HG02623 (cell line): ENCODE results near the gene PTGS1.
"Not testable (repeated sequence)": the region's sequence is repeated elsewhere in the genome, so short reads cannot be mapped to it uniquely, and the experiment has no call there.

Source experiments
- ATAC-seq: cut with Tn5 transposase; IDR thresholded peaks from one replicate; pipeline ENCODE4 v1.9.1; 2021; ENCODE audit warnings: moderate library complexity; ENCODE audit not compliant: unreplicated experiment

The PTGS1 gene

GRCh38 chr9:122370869-122371755, at the start of gene PTGS1:
Gene PTGS1 (plus strand): TSS chr9:122371024. CDS start chr9:122371085, 61 bp downstream.
- peak; percentile 49 for ATAC-seq

- ATAC-seq, result no peak
Observed at GRCh38 chr9:122322553-122322952, 48.3 kb upstream of the PTGS1 start.

GRCh38 chr9:122324665-122325064, 46.2 kb upstream of the PTGS1 start:
- ATAC-seq, result not testable (repeated sequence)

- no peak for ATAC-seq
Observed at GRCh38 chr9:122325124-122325523, 45.7 kb upstream of the PTGS1 start.

- no peak for ATAC-seq
Observed at GRCh38 chr9:122327175-122327574, 43.6 kb upstream of the PTGS1 start.

- no peak for ATAC-seq
Observed at GRCh38 chr9:122329597-122329996, 41.2 kb upstream of the PTGS1 start.

- ATAC-seq, result not testable (repeated sequence)
Observed at GRCh38 chr9:122330466-122330865, 40.4 kb upstream of the PTGS1 start.

GRCh38 chr9:122331523-122331927, 39.3 kb upstream of the PTGS1 start:
- no peak for ATAC-seq

GRCh38 chr9:122332083-122332482, 38.7 kb upstream of the PTGS1 start:
- no peak for ATAC-seq

GRCh38 chr9:122332644-122333043, 38.2 kb upstream of the PTGS1 start:
- no peak for ATAC-seq

- no peak for ATAC-seq
Observed at GRCh38 chr9:122333169-122333808, 37.5 kb upstream of the PTGS1 start.

- no peak for ATAC-seq
Observed at GRCh38 chr9:122334916-122335315, 35.9 kb upstream of the PTGS1 start.

- no peak for ATAC-seq
Observed at GRCh38 chr9:122336189-122336588, 34.6 kb upstream of the PTGS1 start.

GRCh38 chr9:122336866-122337555, 33.8 kb upstream of the PTGS1 start:
- ATAC-seq, result no peak

GRCh38 chr9:122337556-122337929, 33.3 kb upstream of the PTGS1 start:
- no peak for ATAC-seq

- no peak for ATAC-seq
Observed at GRCh38 chr9:122338536-122338935, 32.3 kb upstream of the PTGS1 start.

- no peak for ATAC-seq
Observed at GRCh38 chr9:122338994-122339393, 31.8 kb upstream of the PTGS1 start.

- ATAC-seq, result no peak
Observed at GRCh38 chr9:122339579-122339978, 31.2 kb upstream of the PTGS1 start.

GRCh38 chr9:122340161-122340560, 30.7 kb upstream of the PTGS1 start:
- no peak for ATAC-seq

- ATAC-seq, result no peak
Observed at GRCh38 chr9:122342323-122343050, 28.3 kb upstream of the PTGS1 start.
